ES-I3 (cell line): ENCODE results near the gene ANKRD39.
A peak's percentile ranks its signal among the peaks of the same experiment; 100 is the strongest.

Experiments used
- H3K36me3 ChIP-seq: 2 replicates; pipeline ENCODE4 v1.6.1; 2013; ENCODE audit warnings: mild to moderate bottlenecking, low read length, control low read depth, moderate library complexity; ENCODE audit not compliant: insufficient read depth
- H3K4me1 ChIP-seq: 2 replicates; pipeline ENCODE4 v1.6.1; 2013; ENCODE audit warnings: mild to moderate bottlenecking, control low read depth, low read length; ENCODE audit not compliant: insufficient read depth
- H3K9ac ChIP-seq: 2 replicates; pipeline ENCODE4 v1.6.1; 2013; ENCODE audit warnings: low read depth, mild to moderate bottlenecking, low read length, moderate library complexity
- H3K9me3 ChIP-seq: 2 replicates; pipeline ENCODE4 v1.6.1; 2013; ENCODE audit warnings: mild to moderate bottlenecking, low read length, moderate library complexity; ENCODE audit not compliant: control insufficient read depth, insufficient read depth

Gene ANKRD39

DNA sequence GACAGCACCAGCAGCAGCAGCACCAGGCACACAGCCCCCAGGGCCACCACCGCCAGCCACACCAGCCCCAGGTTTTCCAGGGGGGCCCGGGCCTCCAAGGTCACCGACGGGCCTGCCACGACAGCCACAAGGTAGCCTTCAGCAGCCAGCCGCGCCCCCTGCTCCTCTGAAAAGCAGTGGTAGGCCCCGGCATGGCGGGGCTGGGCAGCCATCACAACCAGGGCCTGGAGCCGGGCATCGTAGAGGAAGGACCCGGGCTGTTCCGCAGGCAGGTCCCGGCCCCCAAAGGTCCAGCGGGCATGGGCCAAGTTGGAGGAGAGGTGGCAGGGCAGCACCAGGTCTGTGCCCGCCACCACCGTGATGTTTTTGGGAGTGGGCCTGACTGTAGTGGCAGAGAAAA is 3.3 kb upstream of the ANKRD39 start:
- Histone ChIP-seq H3K9ac (no peak overlapping the region), H3K9me3 (no peaks in the 10 kb centered on the region), H3K36me3 (peaks cover 14% of the 10 kb centered on the region), H3K4me1 (peaks cover 10% of the 10 kb centered on the region)

DNA sequence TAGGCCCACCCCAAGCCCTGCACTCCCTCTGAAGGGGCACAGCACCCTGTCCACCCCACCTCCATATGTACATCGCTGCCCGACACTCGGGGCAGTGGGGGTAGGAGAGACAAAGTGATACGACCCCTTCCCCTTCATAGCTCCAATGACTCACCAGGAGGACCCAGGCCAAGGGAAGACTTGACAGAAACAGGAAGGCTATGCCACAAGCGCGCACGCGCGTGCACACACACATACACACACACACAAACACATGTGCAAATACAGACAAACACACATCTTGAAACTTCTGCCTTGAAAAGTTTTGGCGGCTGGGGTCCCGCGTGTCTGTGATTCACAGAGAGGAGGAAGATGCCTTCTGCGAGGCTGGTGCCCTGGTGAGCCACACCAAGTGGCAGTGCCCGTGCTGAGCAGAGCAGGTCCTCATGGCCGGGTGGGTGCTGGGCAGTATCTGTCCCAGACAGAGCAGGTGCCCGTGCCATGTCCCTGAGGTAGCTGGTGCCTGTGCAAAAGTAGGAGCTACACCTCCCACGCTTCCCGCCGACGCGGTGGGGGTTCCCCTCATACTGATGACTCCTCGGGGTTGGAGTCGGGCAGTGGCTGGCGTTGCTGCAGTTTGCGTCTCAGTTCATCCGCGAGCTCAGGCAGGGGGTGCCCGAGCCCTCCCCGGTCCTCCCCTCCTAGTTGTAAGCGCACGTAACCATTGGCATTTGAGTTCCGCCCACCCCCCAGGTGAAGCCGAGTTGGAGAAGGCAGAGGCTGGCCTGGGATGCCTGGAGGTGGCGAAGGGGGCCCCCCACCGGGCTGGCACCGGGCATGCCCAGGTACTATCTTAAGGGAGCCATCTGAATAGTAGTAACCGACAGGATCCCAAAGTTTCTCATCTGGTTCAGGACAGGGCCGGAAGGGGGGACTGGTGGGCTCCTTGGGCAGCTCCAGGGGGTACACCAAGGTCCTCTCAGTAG is 2.5 kb upstream of the ANKRD39 start:
- Histone ChIP-seq H3K9me3 (no peaks in the 10 kb centered on the region), H3K4me1 (peaks cover 10% of the 10 kb centered on the region), H3K36me3 (peaks cover 10% of the 10 kb centered on the region), H3K9ac (no peak overlapping the region)

DNA sequence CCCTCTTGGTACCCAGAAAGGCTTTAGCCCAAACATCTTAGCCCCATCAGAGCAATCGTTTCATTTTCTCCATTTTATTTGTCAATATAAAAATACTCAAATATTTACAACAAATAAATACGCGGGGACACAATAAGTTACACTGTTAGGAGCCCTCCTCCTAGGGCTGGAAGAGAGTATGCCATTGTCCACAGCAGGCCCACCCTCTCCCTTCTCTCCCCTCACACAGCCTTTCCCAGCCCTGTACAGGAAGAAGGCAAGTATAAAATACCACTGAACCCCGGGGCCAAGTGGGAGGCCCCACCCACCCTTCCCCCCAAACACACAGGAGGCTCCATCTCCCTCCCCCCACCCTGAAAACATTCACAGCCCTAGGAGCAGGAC is 1.9 kb upstream of the ANKRD39 start:
- peaks cover 10% of the 10 kb centered on the region for H3K36me3 ChIP-seq
- H3K4me1 ChIP-seq = peaks cover 10% of the 10 kb centered on the region
- no peaks in the 10 kb centered on the region for H3K9me3 ChIP-seq
- H3K9ac ChIP-seq = no peak overlapping the region

DNA sequence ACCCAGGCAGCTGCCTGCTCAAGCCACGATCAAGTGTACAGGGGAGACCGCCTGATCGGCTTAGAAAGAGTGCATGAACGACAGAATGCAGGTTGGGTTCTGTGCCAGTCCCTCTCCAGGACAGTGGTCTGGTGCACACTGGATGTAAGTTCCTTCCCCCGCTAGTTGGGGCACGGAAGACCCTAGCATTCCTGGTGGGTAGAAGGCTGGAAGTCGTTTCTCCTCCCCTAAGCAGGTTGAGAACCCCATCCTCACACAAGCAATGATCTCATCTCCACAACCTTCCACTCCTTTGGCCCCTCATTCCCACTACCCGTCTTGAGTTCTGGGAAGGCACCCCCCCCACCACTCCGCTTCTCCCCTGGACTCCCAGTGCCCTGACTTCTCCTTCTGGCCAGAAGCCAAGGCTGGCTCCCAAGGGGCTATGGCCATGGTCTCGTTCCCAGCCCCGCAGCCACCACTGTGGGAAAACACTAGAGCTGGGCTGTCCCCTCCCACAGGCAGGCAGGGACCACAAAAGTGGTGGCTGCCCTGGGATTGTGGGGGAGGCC is 1.4 kb upstream of the ANKRD39 start:
- H3K4me1 ChIP-seq = peaks cover 10% of the 10 kb centered on the region
- H3K9me3 ChIP-seq = no peaks in the 10 kb centered on the region
- peak overlapping the region; percentile 32 for H3K9ac ChIP-seq
- H3K36me3 ChIP-seq = peaks cover 10% of the 10 kb centered on the region

DNA sequence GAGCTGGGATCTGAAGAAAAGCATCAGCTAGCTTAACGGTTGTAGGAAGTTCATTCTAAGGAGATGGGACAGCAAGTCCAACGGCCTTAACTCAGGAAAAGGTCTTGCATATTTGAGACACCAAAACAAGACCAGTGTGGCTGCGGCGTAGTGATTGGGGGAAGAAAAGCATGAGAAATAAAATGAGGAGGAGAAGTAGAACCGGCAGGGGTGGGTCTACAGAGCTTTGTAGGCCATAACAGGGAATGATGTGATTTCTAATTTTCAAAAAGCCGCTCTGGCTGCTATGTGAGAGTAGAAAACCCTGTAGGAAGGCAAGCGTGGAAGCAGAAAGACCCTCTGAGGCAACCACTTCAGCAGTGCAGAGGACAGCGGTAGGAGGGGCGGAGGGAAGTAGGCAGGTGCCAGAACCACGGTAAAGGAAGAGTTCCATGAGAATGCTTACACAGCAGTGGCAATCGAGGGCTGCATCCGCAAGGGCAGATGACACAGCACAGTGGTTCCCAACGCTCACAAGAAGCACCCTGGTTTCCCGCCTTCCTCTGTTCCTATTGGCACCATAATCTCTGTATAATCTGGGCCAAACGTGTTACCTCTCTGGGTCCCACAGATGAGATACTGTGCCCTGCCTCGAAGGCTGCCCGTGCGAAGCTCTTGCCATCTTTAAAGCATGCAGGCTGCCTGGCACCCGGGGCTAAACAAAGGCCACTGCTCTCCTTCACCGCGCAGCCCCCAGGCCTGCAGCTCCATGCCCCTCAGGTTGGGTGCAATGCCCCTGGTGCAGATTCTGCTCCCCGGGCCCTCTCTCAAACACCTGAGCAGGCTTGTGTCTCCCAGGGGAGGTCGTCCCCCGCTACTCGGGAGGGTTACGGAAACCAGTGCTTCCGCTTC is 795 bp downstream of the ANKRD39 start:
- H3K9ac ChIP-seq = peak overlapping the region; percentile 85
- H3K4me1 ChIP-seq = peaks cover 10% of the 10 kb centered on the region
- peaks cover 2% of the 10 kb centered on the region; the same call in 1 of the 2 replicates for H3K36me3 ChIP-seq
- no peaks in the 10 kb centered on the region for H3K9me3 ChIP-seq

DNA sequence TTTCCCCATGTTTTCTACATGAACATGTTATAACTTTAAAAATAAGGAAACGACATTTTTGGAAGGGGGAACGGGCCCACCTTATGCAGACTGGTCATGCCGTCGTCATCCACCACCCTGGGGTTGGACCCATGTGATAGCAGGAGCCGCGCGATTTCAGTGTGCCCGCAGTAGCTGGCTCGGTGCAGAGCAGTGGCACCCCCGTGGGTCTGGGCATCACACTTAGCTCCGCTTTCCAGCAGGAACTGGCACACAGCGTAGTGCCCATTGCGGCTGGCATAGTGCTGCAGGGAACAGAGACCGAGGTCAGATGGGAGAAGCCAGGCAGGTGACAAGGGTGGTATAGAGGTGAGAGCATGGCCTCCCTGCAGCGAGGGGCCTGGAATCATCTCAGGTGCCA is 4.5 kb downstream of the ANKRD39 start:
- no peaks in the 10 kb centered on the region for H3K9me3 ChIP-seq
- no peak overlapping the region for H3K9ac ChIP-seq
- no peaks in the 10 kb centered on the region for H3K36me3 ChIP-seq
- no peaks in the 10 kb centered on the region; the same call in 1 of the 2 replicates for H3K4me1 ChIP-seq

DNA sequence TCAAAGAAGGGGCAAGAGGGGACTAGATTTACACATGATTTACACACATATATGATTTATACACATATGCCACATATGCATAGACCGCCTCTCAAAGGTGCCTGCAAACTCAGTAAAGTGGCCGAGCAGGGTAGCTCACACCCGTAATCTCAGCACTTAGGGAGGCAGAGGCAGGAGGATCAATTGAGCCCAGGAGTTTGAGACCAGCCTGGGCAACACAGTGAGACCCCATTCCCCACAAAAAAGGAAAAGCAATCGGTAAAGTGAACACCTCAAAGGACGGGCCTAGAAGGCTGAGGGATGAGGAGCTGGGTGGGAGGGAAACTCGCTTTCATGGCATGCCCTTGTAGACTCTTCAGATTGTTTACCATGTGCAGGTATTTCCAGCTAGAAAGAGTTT is 5.1 kb downstream of the ANKRD39 start:
- H3K9me3 ChIP-seq = no peaks in the 10 kb centered on the region
- H3K9ac ChIP-seq = no peak overlapping the region
- H3K4me1 ChIP-seq = no peaks in the 10 kb centered on the region; the same call in 1 of the 2 replicates
- H3K36me3 ChIP-seq = 0 out of 2 replicates have a peak, but pooled peaks cover under 1% of the 10 kb centered on the region

DNA sequence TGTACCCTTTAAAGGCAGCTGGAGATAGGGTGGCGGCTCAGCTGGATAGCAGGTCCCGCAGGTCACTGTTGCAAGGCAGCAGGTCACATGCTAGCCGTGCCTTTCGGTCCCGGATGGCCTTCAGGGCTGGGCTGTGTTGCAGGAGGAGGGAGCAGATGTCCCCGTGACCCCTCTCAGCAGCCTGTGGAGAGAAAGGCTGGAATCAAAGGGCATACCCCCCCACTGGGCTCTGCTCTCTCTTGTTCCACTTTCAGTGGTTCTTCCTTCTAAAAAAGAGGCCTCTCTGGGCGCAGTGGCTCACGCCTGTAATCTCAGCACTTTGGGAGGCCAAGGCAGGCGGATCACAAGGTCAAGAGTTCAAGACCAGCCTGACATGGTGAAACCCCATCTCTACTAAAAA is 9.6 kb downstream of the ANKRD39 start:
- no peaks in the 10 kb centered on the region for H3K4me1 ChIP-seq
- 0 out of 2 replicates have a peak, but pooled peaks cover 4% of the 10 kb centered on the region for H3K36me3 ChIP-seq
- H3K9ac ChIP-seq = no peak overlapping the region
- no peaks in the 10 kb centered on the region for H3K9me3 ChIP-seq

DNA sequence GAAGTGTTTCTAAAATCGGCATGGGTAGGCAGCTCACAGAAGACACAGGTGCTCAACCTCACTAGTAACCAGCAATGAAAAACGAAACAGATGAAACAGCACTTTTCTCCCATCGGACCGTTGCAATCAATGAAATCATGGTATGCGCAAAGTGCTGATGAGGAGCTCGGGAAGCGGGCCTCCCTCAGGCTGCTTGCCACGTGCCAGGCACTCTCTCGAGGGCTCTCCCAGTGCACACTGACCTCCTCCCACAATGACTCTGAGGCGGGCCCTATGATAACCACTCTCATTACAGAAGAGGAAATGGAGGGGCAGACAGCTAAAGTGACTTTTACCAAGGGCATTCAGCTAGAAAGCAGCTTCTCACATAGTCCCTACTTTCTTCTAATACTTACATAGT is 10.2 kb downstream of the ANKRD39 start:
- no peaks in the 10 kb centered on the region; the same call in 1 of the 2 replicates for H3K4me1 ChIP-seq
- no peaks in the 10 kb centered on the region for H3K9me3 ChIP-seq
- 0 out of 2 replicates have a peak, but pooled peaks cover 4% of the 10 kb centered on the region for H3K36me3 ChIP-seq
- H3K9ac ChIP-seq = no peak overlapping the region

DNA sequence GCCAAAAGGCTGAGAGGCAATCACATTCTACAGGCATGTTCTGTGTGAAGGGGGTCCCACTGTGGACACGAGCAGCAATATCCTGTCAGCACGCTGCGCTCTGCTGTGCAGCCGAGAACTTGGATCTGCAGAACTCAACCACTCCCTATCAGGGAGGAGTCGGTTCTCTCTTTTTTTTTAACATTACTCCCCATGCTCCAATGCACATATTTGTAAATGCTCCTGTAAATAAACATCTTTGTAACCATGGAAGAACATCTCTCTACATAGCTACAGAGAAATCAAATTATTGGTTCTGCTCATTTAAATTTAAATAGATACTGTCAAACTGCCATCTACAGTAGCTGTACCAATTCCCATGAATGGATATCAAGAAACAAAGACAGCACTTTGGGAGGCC is 11.0 kb downstream of the ANKRD39 start:
- H3K36me3 ChIP-seq = 0 out of 2 replicates have a peak, but pooled peaks cover 4% of the 10 kb centered on the region
- no peak overlapping the region for H3K9ac ChIP-seq
- no peaks in the 10 kb centered on the region; the same call in 1 of the 2 replicates for H3K4me1 ChIP-seq
- no peaks in the 10 kb centered on the region for H3K9me3 ChIP-seq

DNA sequence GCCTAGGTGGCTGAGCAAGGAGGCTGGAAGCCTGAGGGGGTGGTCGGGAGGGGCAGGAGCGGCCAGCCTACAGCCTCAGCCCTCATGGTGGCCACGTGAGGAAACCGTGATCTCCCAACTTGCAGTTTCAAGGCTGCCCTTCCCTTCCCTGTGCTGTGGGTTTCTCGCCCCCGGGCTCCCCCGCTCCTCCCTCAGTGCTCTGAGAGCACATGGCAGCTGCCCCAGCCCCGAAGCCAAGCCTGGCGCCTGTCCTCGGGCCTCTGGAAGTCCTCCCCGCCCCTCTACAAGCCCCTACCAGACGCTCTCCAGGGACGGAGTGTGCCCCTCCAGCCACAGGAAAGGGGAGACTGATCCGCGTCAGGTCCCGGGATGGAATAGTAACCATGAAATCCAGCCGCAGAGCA is 13.4 kb downstream of the ANKRD39 start:
- 0 out of 2 replicates have a peak, but pooled peaks cover 4% of the 10 kb centered on the region for H3K36me3 ChIP-seq
- no peaks in the 10 kb centered on the region; the same call in 1 of the 2 replicates for H3K4me1 ChIP-seq
- H3K9ac ChIP-seq = no peak overlapping the region

DNA sequence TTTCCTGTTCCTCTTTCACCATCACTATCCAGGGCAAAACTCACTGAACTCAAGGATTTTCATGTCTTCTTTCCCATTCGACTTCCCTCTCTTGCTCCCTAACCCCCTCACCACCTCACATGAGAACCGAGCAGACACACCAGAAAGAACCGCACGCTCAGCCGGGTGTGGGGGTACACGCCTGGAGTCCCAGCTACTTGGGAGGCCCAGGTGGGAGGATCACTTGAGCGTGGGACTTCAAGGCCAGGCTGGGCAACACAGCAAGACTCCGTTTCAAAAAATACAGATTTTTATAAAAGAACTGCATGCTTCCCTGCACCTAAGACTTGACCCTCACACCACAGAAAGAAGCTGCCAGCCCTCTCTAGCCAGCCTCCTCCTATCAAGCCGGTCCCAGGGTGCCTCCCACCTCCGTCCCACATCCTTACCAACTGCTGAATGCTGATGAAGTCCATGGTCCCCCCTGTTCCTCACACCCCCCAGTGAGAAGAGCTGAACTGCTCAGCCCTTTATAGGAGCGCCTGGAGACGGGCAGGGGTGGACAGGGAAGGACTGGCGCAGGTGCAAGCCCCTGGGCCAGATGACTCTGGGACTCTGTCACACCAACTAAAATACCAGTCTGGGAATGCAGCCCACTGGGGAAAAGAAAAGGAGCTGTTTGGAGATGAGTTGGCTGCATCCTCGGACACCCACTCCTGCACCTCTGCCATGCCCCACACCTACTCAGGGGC is 14.1 kb downstream of the ANKRD39 start, which contains the start of gene ANKRD23:
TSS of gene ANKRD23 (minus strand) at position 484 of the 731 bp plus-strand sequence. CDS start at position 455, 29 bp downstream.
- no peak within 1 kb of the TSS for H3K9ac ChIP-seq
- H3K4me1 ChIP-seq = no peaks in the 10 kb centered on the region; the same call in 1 of the 2 replicates
- H3K36me3 ChIP-seq = 0 out of 2 replicates have a peak, but pooled peaks cover 4% of the 10 kb centered on the region
- H3K9me3 ChIP-seq = no peaks in the 10 kb centered on the region

More for the DNA sequence above, 13.4 kb downstream of the ANKRD39 start:
- no peaks in the 10 kb centered on the region for H3K9me3 ChIP-seq

DNA sequence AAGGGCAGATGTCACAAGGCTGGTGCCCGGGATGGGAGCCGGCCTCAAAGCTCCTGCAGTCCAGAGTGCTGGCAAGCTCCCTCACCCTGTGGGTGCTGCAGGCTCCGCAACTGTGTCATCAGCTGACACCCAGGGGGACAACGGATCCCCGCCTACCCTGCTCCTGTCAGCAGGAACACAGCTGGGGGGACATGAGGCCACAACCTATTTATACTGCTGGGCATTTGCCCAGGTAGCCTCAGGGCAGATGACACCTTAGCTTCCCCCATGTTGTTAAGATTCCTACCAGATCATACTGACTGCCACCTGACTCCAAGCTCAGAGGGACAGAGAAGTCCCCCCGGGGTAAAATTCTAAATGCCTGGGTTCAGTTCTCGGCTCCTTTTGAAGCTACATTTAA is 15.2 kb downstream of the ANKRD39 start:
- Histone ChIP-seq H3K36me3 (0 out of 2 replicates have a peak, but pooled peaks cover 3% of the 10 kb centered on the region), H3K9ac (no peak overlapping the region), H3K4me1 (no peaks in the 10 kb centered on the region; the same call in 1 of the 2 replicates), H3K9me3 (no peaks in the 10 kb centered on the region)
